ENCODE measurements around the gene GPR87. TPM values are rescaled to one million over a fixed set of nuclear protein-coding genes. Genes with fewer than 3 reads are reported as not detected.

Gene GPR87
- total RNA-seq, 2 donors from 2014 or later = not detected

DNA sequence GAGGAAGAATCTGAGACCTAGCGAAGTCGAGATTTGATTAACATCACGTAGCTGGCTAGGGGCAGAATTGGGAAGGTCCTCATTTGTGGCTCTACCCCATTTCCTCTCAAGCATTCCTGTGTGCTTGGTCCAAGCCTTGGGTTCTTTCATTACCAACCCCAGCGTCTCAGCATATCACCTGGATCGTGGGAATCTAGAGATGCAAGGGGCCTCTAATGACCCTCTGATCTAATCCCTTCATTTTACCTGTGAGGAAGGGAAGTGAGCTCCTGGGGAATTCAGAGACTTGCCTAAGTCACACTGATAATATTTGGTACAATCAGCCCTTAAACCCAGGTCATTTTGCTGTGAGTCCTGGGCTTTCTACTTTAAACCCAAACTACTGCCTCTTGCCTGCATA is 2.0 kb downstream of the GPR87 start:
- TF ChIP-seq, protein P1, sequence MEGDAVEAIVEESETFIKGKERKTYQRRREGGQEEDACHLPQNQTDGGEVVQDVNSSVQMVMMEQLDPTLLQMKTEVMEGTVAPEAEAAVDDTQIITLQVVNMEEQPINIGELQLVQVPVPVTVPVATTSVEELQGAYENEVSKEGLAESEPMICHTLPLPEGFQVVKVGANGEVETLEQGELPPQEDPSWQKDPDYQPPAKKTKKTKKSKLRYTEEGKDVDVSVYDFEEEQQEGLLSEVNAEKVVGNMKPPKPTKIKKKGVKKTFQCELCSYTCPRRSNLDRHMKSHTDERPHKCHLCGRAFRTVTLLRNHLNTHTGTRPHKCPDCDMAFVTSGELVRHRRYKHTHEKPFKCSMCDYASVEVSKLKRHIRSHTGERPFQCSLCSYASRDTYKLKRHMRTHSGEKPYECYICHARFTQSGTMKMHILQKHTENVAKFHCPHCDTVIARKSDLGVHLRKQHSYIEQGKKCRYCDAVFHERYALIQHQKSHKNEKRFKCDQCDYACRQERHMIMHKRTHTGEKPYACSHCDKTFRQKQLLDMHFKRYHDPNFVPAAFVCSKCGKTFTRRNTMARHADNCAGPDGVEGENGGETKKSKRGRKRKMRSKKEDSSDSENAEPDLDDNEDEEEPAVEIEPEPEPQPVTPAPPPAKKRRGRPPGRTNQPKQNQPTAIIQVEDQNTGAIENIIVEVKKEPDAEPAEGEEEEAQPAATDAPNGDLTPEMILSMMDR (conservative IDR thresholded peaks at IDR 0.05) = no peak
- DNase-seq = peak; percentile 62
- H3K27me3 Mint-ChIP-seq (ENCODE audit: insufficient read depth) = no peaks in the 10 kb centered on the region
- Histone ChIP-seq H3K4me3 (ENCODE audit: low read length) (peak overlapping the region; percentile 30), H3K4me1 (ENCODE audit: control insufficient read depth, insufficient read depth, low read length) (peaks cover 9% of the 10 kb centered on the region), H3K27me3 (ENCODE audit: control insufficient read depth, insufficient read depth, low read length, poor library complexity, severe bottlenecking) (no peaks in the 10 kb centered on the region), H3K27ac (ENCODE audit: low read depth, low read length) (peak overlapping the region; percentile 21), H3K9me3 (ENCODE audit: control insufficient read depth, low read length) (peaks cover 5% of the 10 kb centered on the region), H3K9ac (ENCODE audit: extremely low read depth, low read length, poor library complexity, severe bottlenecking) (peak overlapping the region; percentile 74), H3K36me3 (ENCODE audit: control insufficient read depth, insufficient read depth, low read length) (no peaks in the 10 kb centered on the region)
- H3K4me1 Mint-ChIP-seq = peaks cover 36% of the 10 kb centered on the region
- no peak overlapping the region for H3K4me3 Mint-ChIP-seq
- no peaks in the 10 kb centered on the region for H3K9me3 Mint-ChIP-seq
- H3K36me3 Mint-ChIP-seq (ENCODE audit: low read depth) = no peaks in the 10 kb centered on the region
- peak overlapping the region; percentile 94 for H3K27ac Mint-ChIP-seq
- WGBS, 2 experiments (ENCODE audit: insufficient coverage in 1 of 2, insufficient read length in 1 of 2) = 87 to 97% methylated on average over 3 to 5 of the region's 5 CpGs

DNA sequence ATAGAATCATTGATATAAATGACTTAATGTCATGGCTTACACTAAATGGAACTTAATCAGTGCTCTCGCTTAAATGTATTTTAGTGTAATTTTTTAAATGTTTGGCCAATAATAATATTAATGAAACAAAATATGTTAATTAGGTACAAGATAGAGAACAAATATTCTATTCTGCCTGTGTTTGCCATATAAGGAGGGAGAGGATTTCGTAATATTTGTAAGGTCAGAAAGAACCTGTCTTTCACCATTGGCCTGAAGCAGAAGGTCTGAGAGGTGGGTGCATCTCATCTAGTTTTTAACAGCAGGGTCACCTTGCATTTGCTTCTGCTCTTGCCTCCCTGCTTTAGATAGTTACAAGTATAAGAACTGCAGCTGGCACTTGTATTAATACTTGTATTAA is 2.5 kb downstream of the GPR87 start:
- Histone ChIP-seq H3K4me3 (ENCODE audit: low read length) (peak overlapping the region; percentile 7), H3K9ac (ENCODE audit: extremely low read depth, low read length, poor library complexity, severe bottlenecking) (no peak overlapping the region), H3K27me3 (ENCODE audit: control insufficient read depth, insufficient read depth, low read length, poor library complexity, severe bottlenecking) (no peaks in the 10 kb centered on the region), H3K36me3 (ENCODE audit: control insufficient read depth, insufficient read depth, low read length) (no peaks in the 10 kb centered on the region), H3K4me1 (ENCODE audit: control insufficient read depth, insufficient read depth, low read length) (peaks cover 9% of the 10 kb centered on the region), H3K27ac (ENCODE audit: low read depth, low read length) (no peak overlapping the region), H3K9me3 (ENCODE audit: control insufficient read depth, low read length) (peaks cover 5% of the 10 kb centered on the region)
- H3K4me1 Mint-ChIP-seq = peaks cover 36% of the 10 kb centered on the region
- TF ChIP-seq, protein P1 (conservative IDR thresholded peaks at IDR 0.05) = no peak
- no peaks in the 10 kb centered on the region for H3K9me3 Mint-ChIP-seq
- DNase-seq = no peak
- WGBS, 2 experiments (ENCODE audit: insufficient coverage in 1 of 2, insufficient read length in 1 of 2) = 83 to 100% methylated on average over 1 to 2 of the region's 2 CpGs
- H3K36me3 Mint-ChIP-seq (ENCODE audit: low read depth) = no peaks in the 10 kb centered on the region
- no peaks in the 10 kb centered on the region for H3K27me3 Mint-ChIP-seq (ENCODE audit: insufficient read depth)
- H3K4me3 Mint-ChIP-seq = no peak overlapping the region
- peak overlapping the region; percentile 94 for H3K27ac Mint-ChIP-seq

DNA sequence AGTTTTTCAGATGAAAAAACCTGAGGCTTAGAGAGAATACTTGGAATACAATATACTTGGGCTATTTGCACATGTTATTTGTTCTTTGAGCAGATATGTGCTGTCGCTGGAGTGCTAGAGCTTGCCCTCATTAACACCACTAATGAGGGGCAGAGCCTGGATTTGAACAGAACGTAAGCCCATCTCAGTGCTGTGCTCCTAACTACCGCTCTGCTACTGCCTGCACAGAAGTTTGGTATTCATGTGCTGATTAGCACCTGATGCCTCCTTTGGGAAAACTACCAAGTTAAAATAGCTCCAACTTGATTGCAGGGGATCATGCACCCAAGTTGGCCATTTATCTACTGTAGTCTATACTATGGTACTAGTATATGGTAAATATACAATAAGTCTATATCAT is 3.6 kb downstream of the GPR87 start:
- H3K9ac ChIP-seq (ENCODE audit: extremely low read depth, low read length, poor library complexity, severe bottlenecking) = no peak overlapping the region
- no peak for DNase-seq
- H3K4me1 ChIP-seq (ENCODE audit: control insufficient read depth, insufficient read depth, low read length) = peaks cover 9% of the 10 kb centered on the region
- WGBS, 2 experiments (ENCODE audit: insufficient coverage in 1 of 2, insufficient read length in 1 of 2) = 57 to 81% methylated on average over 1 to 3 of the region's 3 CpGs
- TF ChIP-seq, protein P1 (conservative IDR thresholded peaks at IDR 0.05) = no peak
- no peaks in the 10 kb centered on the region for H3K36me3 Mint-ChIP-seq (ENCODE audit: low read depth)
- no peaks in the 10 kb centered on the region for H3K27me3 Mint-ChIP-seq (ENCODE audit: insufficient read depth)
- peaks cover 5% of the 10 kb centered on the region for H3K9me3 ChIP-seq (ENCODE audit: control insufficient read depth, low read length)
- H3K27me3 ChIP-seq (ENCODE audit: control insufficient read depth, insufficient read depth, low read length, poor library complexity, severe bottlenecking) = no peaks in the 10 kb centered on the region
- H3K27ac Mint-ChIP-seq = no peak overlapping the region
- no peak overlapping the region for H3K4me3 Mint-ChIP-seq
- peaks cover 30% of the 10 kb centered on the region for H3K4me1 Mint-ChIP-seq
- H3K27ac ChIP-seq (ENCODE audit: low read depth, low read length) = no peak overlapping the region
- no peaks in the 10 kb centered on the region for H3K36me3 ChIP-seq (ENCODE audit: control insufficient read depth, insufficient read depth, low read length)
- no peak overlapping the region for H3K4me3 ChIP-seq (ENCODE audit: low read length)
- no peaks in the 10 kb centered on the region for H3K9me3 Mint-ChIP-seq

Data from endodermal cell (in vitro differentiated cells).